Measurements from ENCODE around the gene B4GALT4. TPM values are rescaled to one million over a fixed set of nuclear protein-coding genes. Genes with fewer than 3 reads are reported as not detected.

B4GALT4 gene
- total and polyA plus RNA-seq, 5 donors, result 10.3 to 20.1 (median 13.5) TPM

- ATAC-seq (no peak), DNase-seq (no peak)
- intact Hi-C loops (cut with DNase I), result no loop called here
- Histone ChIP-seq H3K9me3 (ENCODE audit: control insufficient read depth, low read length) (no peaks in the 10 kb centered on the region), H3K4me3 (ENCODE audit: low read length) (peak overlapping the region; percentile 26), H3K27ac (ENCODE audit: low read length) (no peak overlapping the region), H3K4me1 (ENCODE audit: control insufficient read depth, insufficient read depth, low read length) (no peaks in the 10 kb centered on the region), H3K27me3 (ENCODE audit: control insufficient read depth, insufficient read depth) (no peaks in the 10 kb centered on the region)
- WGBS, result 49% methylated on average over 4 of the region's 4 CpGs
Measured at GRCh38 chr3:119238363-119238762, 2.3 kb downstream of the B4GALT4 start.

GRCh38 chr3:119237299-119237698 is 3.4 kb downstream of the B4GALT4 start:
- no peaks in the 10 kb centered on the region for H3K4me1 ChIP-seq (ENCODE audit: control insufficient read depth, insufficient read depth, low read length)
- no peak overlapping the region for H3K4me3 ChIP-seq (ENCODE audit: low read length)
- H3K27ac ChIP-seq (ENCODE audit: low read length), result no peak overlapping the region
- H3K9me3 ChIP-seq (ENCODE audit: control insufficient read depth, low read length), result no peaks in the 10 kb centered on the region
- no peaks in the 10 kb centered on the region for H3K27me3 ChIP-seq (ENCODE audit: control insufficient read depth, insufficient read depth)
- intact Hi-C loops (cut with DNase I), result no loop called here
- no peak for ATAC-seq
- DNase-seq, result no peak

- no peak overlapping the region for H3K4me3 ChIP-seq (ENCODE audit: low read length)
- no peak overlapping the region for H3K27ac ChIP-seq (ENCODE audit: low read length)
- ATAC-seq, result no peak
- H3K4me1 ChIP-seq (ENCODE audit: control insufficient read depth, insufficient read depth, low read length), result no peaks in the 10 kb centered on the region
- intact Hi-C loops (cut with DNase I), result no loop called here
- 74% methylated on average over 7 of the region's 7 CpGs for WGBS
- H3K27me3 ChIP-seq (ENCODE audit: control insufficient read depth, insufficient read depth), result no peaks in the 10 kb centered on the region
- H3K9me3 ChIP-seq (ENCODE audit: control insufficient read depth, low read length), result no peaks in the 10 kb centered on the region
- peak in 2 of 3 donors; percentile 54 to 81 for DNase-seq
Measured at GRCh38 chr3:119236756-119237155, 3.9 kb downstream of the B4GALT4 start.

- no peak overlapping the region for H3K27ac ChIP-seq (ENCODE audit: low read length)
- ATAC-seq (peak in 1 of 2 donors; percentile 21), DNase-seq (no peak)
- H3K9me3 ChIP-seq (ENCODE audit: control insufficient read depth, low read length), result no peaks in the 10 kb centered on the region
- H3K27me3 ChIP-seq (ENCODE audit: control insufficient read depth, insufficient read depth), result no peaks in the 10 kb centered on the region
- WGBS, result 76% methylated on average over 1 of the region's 1 CpG
- intact Hi-C loops (cut with DNase I), result no loop called here
- no peaks in the 10 kb centered on the region for H3K4me1 ChIP-seq (ENCODE audit: control insufficient read depth, insufficient read depth, low read length)
- no peak overlapping the region for H3K4me3 ChIP-seq (ENCODE audit: low read length)
Measured at GRCh38 chr3:119235151-119235550, 5.5 kb downstream of the B4GALT4 start.

GRCh38 chr3:119234610-119235009 is 6.1 kb downstream of the B4GALT4 start:
- no peak overlapping the region for H3K4me3 ChIP-seq (ENCODE audit: low read length)
- intact Hi-C loops (cut with DNase I), result no loop called here
- H3K4me1 ChIP-seq (ENCODE audit: control insufficient read depth, insufficient read depth, low read length), result no peaks in the 10 kb centered on the region
- no peak overlapping the region for H3K27ac ChIP-seq (ENCODE audit: low read length)
- H3K9me3 ChIP-seq (ENCODE audit: control insufficient read depth, low read length), result no peaks in the 10 kb centered on the region
- H3K27me3 ChIP-seq (ENCODE audit: control insufficient read depth, insufficient read depth), result no peaks in the 10 kb centered on the region
- ATAC-seq (no peak), DNase-seq (no peak)
- WGBS, result 65% methylated on average over 1 of the region's 1 CpG

- Histone ChIP-seq H3K9me3 (ENCODE audit: control insufficient read depth, low read length) (no peaks in the 10 kb centered on the region), H3K27ac (ENCODE audit: low read length) (no peak overlapping the region), H3K4me1 (ENCODE audit: control insufficient read depth, insufficient read depth, low read length) (no peaks in the 10 kb centered on the region), H3K4me3 (ENCODE audit: low read length) (no peak overlapping the region), H3K27me3 (ENCODE audit: control insufficient read depth, insufficient read depth) (no peaks in the 10 kb centered on the region)
- no peak for DNase-seq
- ATAC-seq, result no peak
- intact Hi-C loops (cut with DNase I), result no loop called here
Measured at GRCh38 chr3:119230745-119231144, 9.9 kb downstream of the B4GALT4 start.

GRCh38 chr3:119230071-119230470 is 10.6 kb downstream of the B4GALT4 start:
- DNase-seq (no peak), ATAC-seq (no peak)
- intact Hi-C loops (cut with DNase I), result no loop called here
- H3K4me1 ChIP-seq (ENCODE audit: control insufficient read depth, insufficient read depth, low read length), result no peaks in the 10 kb centered on the region
- no peak overlapping the region for H3K4me3 ChIP-seq (ENCODE audit: low read length)
- no peaks in the 10 kb centered on the region for H3K9me3 ChIP-seq (ENCODE audit: control insufficient read depth, low read length)
- 83% methylated on average over 7 of the region's 7 CpGs for WGBS
- no peak overlapping the region for H3K27ac ChIP-seq (ENCODE audit: low read length)
- H3K27me3 ChIP-seq (ENCODE audit: control insufficient read depth, insufficient read depth), result no peaks in the 10 kb centered on the region

GRCh38 chr3:119229190-119229589 is 11.5 kb downstream of the B4GALT4 start:
- no peaks in the 10 kb centered on the region for H3K9me3 ChIP-seq (ENCODE audit: control insufficient read depth, low read length)
- no peak for DNase-seq
- ATAC-seq, result no peak
- intact Hi-C loops (cut with DNase I), result no loop called here
- H3K27ac ChIP-seq (ENCODE audit: low read length), result no peak overlapping the region
- H3K4me3 ChIP-seq (ENCODE audit: low read length), result no peak overlapping the region
- no peaks in the 10 kb centered on the region for H3K27me3 ChIP-seq (ENCODE audit: control insufficient read depth, insufficient read depth)
- WGBS, result 70% methylated on average over 7 of the region's 7 CpGs
- H3K4me1 ChIP-seq (ENCODE audit: control insufficient read depth, insufficient read depth, low read length), result no peaks in the 10 kb centered on the region

GRCh38 chr3:119228373-119229145 is 12.1 kb downstream of the B4GALT4 start:
- WGBS, result 97% methylated on average over 2 of the region's 2 CpGs
- intact Hi-C loops (cut with DNase I), result no loop called here

GRCh38 chr3:119227070-119227850 is 13.4 kb downstream of the B4GALT4 start:
- no peak overlapping the region for H3K27ac ChIP-seq (ENCODE audit: low read length)
- no peaks in the 10 kb centered on the region for H3K4me1 ChIP-seq (ENCODE audit: control insufficient read depth, insufficient read depth, low read length)
- no peaks in the 10 kb centered on the region for H3K27me3 ChIP-seq (ENCODE audit: control insufficient read depth, insufficient read depth)
- DNase-seq (no peak), ATAC-seq (peak in 1 of 2 donors; percentile 36)
- WGBS, result 78% methylated on average over 6 of the region's 6 CpGs
- intact Hi-C loops (cut with DNase I), result no loop called here
- no peak overlapping the region for H3K4me3 ChIP-seq (ENCODE audit: low read length)
- no peaks in the 10 kb centered on the region for H3K9me3 ChIP-seq (ENCODE audit: control insufficient read depth, low read length)

More at GRCh38 chr3:119228373-119229145, 12.1 kb downstream of the B4GALT4 start:
- DNase-seq, result no peak
- Histone ChIP-seq H3K27ac (ENCODE audit: low read length) (no peak overlapping the region), H3K4me3 (ENCODE audit: low read length) (no peak overlapping the region), H3K9me3 (ENCODE audit: control insufficient read depth, low read length) (no peaks in the 10 kb centered on the region), H3K27me3 (ENCODE audit: control insufficient read depth, insufficient read depth) (no peaks in the 10 kb centered on the region), H3K4me1 (ENCODE audit: control insufficient read depth, insufficient read depth, low read length) (no peaks in the 10 kb centered on the region)
- no peak for ATAC-seq

- no peak for ATAC-seq
- Histone ChIP-seq H3K27ac (ENCODE audit: low read length) (no peak overlapping the region), H3K9me3 (ENCODE audit: control insufficient read depth, low read length) (no peaks in the 10 kb centered on the region), H3K4me1 (ENCODE audit: control insufficient read depth, insufficient read depth, low read length) (no peaks in the 10 kb centered on the region), H3K4me3 (ENCODE audit: low read length) (no peak overlapping the region), H3K27me3 (ENCODE audit: control insufficient read depth, insufficient read depth) (no peaks in the 10 kb centered on the region)
- intact Hi-C loops (cut with DNase I), result no loop called here
- 79% methylated on average over 3 of the region's 3 CpGs for WGBS
- no peak for DNase-seq
Measured at GRCh38 chr3:119225121-119225520, 15.6 kb downstream of the B4GALT4 start.
